Chondrocyte (in vitro differentiated cells): Measurements from ENCODE around the gene ATPAF1. TPM values are rescaled to one million over a fixed set of nuclear protein-coding genes. Genes with fewer than 3 reads are reported as not detected.
"Not testable (repeated sequence)": the region's sequence is repeated elsewhere in the genome, so short reads cannot be mapped to it uniquely, and the experiment has no call there.

Source experiments
- DNase-seq: peaks from one replicate; pipeline ENCODE4 v3.0.0; 2021; ENCODE audit warnings: mixed read lengths, low spot score
- H3K27ac Mint-ChIP-seq: one replicate; pipeline ENCODE4 v1.8.0; 2021; ENCODE audit warnings: mild to moderate bottlenecking, moderate library complexity, mixed read lengths; ENCODE audit not compliant: unreplicated experiment
- H3K27me3 Mint-ChIP-seq: 2 replicates; pipeline ENCODE4 v1.8.0; 2021; ENCODE audit warnings: low read depth, mixed read lengths
- H3K36me3 Mint-ChIP-seq: 2 replicates; pipeline ENCODE4 v1.8.0; 2021; ENCODE audit warnings: low read depth, mixed read lengths
- H3K4me1 Mint-ChIP-seq: 2 replicates; pipeline ENCODE4 v1.8.0; 2021; ENCODE audit warnings: low read depth, mild to moderate bottlenecking, mixed read lengths
- H3K4me3 Mint-ChIP-seq: one replicate; pipeline ENCODE4 v1.8.0; 2021; ENCODE audit warnings: mild to moderate bottlenecking, moderate library complexity, mixed read lengths; ENCODE audit not compliant: unreplicated experiment
- H3K9me3 Mint-ChIP-seq: 2 replicates; pipeline ENCODE4 v1.8.0; 2021; ENCODE audit warnings: low read depth, mixed read lengths
- total RNA-seq: library from RNA; stranded (reverse); gene quantifications from 3 replicates; pipeline ENCODE4 v1.2.1, GENCODE V29; 2021
- TF ChIP-seq, protein P1 (sequence below): fragments of 200-600 bp; sonication (generic); IDR thresholded peaks from 2 replicates; pipeline ENCODE4 v1.5.0; 2021; ENCODE audit warnings: antibody characterized with exemption, mild to moderate bottlenecking, moderate library complexity

ATPAF1 gene
- total RNA-seq, 1 donor from 2014 or later, result 22.9 TPM

DNA sequence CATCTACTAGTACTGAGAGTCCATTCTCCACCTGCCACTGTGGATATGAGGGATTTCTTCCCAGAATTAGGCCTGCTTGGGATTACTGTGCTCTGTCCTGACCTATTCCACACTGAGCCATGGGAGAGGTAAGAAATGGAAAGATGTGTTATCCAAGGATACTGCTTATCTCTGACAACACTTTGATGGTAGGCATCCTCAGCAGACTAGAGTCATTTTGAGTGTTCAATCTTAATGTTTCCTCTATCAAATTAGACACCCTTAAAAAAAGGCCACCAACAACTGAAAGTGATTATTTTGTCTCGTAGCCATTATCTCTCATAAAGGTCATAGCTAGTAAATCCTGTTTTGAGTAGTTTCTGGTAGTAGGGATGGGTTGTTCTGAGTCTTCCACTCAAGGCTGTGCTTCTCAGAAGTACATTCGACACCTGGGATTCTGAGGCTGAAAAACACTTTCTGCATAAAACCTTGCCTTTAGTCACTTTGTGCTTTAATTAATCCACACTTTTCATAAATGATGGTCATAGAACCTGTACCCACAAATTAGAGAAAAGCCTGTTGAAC, 8.8 kb downstream of the ATPAF1 start:
- Mint-ChIP-seq H3K4me1 (no peaks in the 10 kb centered on the region), H3K27ac (no peak overlapping the region), H3K36me3 (peaks cover 21% of the 10 kb centered on the region), H3K9me3 (peaks cover 6% of the 10 kb centered on the region), H3K27me3 (no peaks in the 10 kb centered on the region), H3K4me3 (no peak overlapping the region)
- no peak for DNase-seq
- TF ChIP-seq, protein P1, sequence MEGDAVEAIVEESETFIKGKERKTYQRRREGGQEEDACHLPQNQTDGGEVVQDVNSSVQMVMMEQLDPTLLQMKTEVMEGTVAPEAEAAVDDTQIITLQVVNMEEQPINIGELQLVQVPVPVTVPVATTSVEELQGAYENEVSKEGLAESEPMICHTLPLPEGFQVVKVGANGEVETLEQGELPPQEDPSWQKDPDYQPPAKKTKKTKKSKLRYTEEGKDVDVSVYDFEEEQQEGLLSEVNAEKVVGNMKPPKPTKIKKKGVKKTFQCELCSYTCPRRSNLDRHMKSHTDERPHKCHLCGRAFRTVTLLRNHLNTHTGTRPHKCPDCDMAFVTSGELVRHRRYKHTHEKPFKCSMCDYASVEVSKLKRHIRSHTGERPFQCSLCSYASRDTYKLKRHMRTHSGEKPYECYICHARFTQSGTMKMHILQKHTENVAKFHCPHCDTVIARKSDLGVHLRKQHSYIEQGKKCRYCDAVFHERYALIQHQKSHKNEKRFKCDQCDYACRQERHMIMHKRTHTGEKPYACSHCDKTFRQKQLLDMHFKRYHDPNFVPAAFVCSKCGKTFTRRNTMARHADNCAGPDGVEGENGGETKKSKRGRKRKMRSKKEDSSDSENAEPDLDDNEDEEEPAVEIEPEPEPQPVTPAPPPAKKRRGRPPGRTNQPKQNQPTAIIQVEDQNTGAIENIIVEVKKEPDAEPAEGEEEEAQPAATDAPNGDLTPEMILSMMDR, result no peak

DNA sequence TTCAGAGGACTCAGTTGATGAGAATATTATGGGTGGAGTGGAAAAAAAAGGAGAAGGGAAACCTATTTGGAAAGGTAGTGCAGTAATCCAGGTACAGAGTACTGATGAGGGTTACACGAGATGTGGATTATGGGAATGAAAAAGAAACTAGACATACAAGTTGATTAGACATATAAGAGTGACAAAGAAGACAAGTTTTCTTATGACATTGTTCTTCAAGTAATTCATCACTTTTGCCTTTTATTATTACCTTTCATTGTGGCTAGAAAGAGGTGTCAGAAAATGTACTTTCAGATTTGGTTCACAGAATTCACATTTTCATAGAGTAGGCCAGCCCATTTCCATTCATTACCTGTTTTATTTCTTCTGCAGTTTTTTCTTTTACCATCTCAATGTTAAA, 10.4 kb downstream of the ATPAF1 start:
- Mint-ChIP-seq H3K4me3 (no peak overlapping the region), H3K36me3 (peaks cover 19% of the 10 kb centered on the region), H3K4me1 (peaks cover 4% of the 10 kb centered on the region), H3K9me3 (peaks cover 6% of the 10 kb centered on the region), H3K27me3 (no peaks in the 10 kb centered on the region), H3K27ac (no peak overlapping the region)
- no peak for DNase-seq
- TF ChIP-seq, protein P1, result no peak

DNA sequence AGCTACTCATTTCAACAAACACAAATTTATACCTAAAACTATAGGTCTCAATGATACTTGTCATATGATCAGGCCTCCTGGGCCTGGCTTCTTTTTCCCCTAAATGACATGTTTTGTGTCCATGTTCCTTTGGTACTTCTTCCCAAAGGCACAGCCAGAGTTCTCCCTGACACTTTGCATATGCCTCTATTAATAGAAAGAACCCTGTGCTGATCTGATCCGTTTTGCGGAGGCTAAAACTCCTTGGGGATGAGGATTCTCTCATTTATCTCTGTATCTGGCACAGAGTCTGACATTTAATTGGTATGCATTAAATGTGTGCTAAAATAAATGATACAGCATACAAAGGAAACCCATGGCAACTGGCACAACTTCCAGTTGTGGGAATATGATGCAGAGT, 11.5 kb downstream of the ATPAF1 start:
- no peaks in the 10 kb centered on the region for H3K27me3 Mint-ChIP-seq
- DNase-seq, result no peak
- H3K9me3 Mint-ChIP-seq, result peaks cover 6% of the 10 kb centered on the region
- peaks cover 27% of the 10 kb centered on the region for H3K36me3 Mint-ChIP-seq
- H3K27ac Mint-ChIP-seq, result no peak overlapping the region
- H3K4me3 Mint-ChIP-seq, result no peak overlapping the region
- peaks cover 4% of the 10 kb centered on the region for H3K4me1 Mint-ChIP-seq
- TF ChIP-seq, protein P1, result no peak

DNA sequence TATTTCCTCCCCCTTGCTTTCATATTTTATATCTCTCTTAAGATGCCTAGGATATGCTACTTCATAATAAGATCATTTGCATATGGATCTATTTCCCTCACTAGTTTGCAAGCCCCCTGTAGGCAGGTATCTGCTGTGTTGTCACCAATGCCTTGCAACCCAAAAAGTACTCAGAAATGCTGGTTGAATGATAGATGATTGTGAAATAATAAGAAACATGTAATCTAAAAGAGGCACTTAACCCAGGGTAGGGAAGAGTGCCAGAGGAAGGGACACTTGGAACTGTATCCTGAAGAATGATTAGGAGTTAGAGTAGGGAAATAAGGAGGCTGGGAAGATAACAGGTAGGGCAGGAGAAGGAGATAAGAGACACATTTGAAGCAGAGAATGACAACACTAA, 12.3 kb downstream of the ATPAF1 start:
- DNase-seq, result no peak
- Mint-ChIP-seq H3K4me1 (peaks cover 4% of the 10 kb centered on the region), H3K27ac (no peak overlapping the region), H3K9me3 (peaks cover 6% of the 10 kb centered on the region), H3K27me3 (no peaks in the 10 kb centered on the region), H3K4me3 (no peak overlapping the region), H3K36me3 (peaks cover 27% of the 10 kb centered on the region)
- TF ChIP-seq, protein P1, result no peak

DNA sequence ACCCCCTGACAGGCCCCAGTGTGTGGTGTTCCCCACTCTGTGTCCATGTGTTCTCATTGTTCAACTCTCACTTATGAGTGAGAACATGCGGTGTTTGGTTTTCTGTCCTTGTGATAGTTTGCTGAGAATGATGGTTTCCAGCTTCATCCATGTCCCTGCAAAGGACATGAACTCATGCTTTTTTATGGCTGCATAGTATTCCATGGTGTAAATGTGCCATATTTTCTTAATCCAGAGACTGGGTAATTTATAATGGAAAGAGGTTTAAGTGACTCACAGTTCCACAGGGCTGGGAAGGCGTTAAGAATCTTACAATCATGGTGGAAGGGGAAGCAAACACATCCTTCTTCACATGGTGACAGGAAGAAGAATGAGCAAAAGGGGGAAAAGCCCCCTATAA, 13.5 kb downstream of the ATPAF1 start:
- H3K4me1 Mint-ChIP-seq, DNase-seq, H3K27me3 Mint-ChIP-seq, H3K4me3 Mint-ChIP-seq, H3K27ac Mint-ChIP-seq: not testable (repeated sequence)
- Mint-ChIP-seq H3K9me3 (peaks cover 14% of the 10 kb centered on the region), H3K36me3 (peaks cover 37% of the 10 kb centered on the region)

DNA sequence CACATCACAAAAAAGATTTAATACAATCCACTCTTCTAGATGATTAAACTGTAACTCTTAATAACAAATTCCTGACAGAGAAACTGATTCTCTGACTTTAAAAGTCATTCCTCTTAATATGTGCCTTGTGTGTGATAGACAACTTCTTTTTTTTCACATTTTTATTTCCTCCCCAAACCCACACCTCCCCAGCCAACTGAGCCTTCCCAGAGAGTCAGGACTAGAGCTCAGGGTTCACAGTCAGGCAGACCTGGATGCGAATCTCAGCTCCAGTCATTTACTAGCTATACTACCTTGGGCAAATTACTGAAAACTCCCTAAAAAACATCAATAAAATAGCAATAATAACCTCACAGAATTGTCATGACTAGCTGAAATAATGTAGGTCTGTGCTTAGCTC, 14.2 kb downstream of the ATPAF1 start:
- TF ChIP-seq, protein P1, result no peak
- DNase-seq, result no peak
- H3K4me3 Mint-ChIP-seq, result no peak overlapping the region
- H3K36me3 Mint-ChIP-seq, result peaks cover 42% of the 10 kb centered on the region
- peaks cover 18% of the 10 kb centered on the region for H3K9me3 Mint-ChIP-seq
- peaks cover 4% of the 10 kb centered on the region for H3K4me1 Mint-ChIP-seq
- no peaks in the 10 kb centered on the region for H3K27me3 Mint-ChIP-seq
- H3K27ac Mint-ChIP-seq, result no peak overlapping the region
